Measurements from ENCODE around the gene CST9L.
"Not testable (repeated sequence)": the region's sequence is repeated elsewhere in the genome, so short reads cannot be mapped to it uniquely, and the experiment has no call there.

Gene CST9L

DNA sequence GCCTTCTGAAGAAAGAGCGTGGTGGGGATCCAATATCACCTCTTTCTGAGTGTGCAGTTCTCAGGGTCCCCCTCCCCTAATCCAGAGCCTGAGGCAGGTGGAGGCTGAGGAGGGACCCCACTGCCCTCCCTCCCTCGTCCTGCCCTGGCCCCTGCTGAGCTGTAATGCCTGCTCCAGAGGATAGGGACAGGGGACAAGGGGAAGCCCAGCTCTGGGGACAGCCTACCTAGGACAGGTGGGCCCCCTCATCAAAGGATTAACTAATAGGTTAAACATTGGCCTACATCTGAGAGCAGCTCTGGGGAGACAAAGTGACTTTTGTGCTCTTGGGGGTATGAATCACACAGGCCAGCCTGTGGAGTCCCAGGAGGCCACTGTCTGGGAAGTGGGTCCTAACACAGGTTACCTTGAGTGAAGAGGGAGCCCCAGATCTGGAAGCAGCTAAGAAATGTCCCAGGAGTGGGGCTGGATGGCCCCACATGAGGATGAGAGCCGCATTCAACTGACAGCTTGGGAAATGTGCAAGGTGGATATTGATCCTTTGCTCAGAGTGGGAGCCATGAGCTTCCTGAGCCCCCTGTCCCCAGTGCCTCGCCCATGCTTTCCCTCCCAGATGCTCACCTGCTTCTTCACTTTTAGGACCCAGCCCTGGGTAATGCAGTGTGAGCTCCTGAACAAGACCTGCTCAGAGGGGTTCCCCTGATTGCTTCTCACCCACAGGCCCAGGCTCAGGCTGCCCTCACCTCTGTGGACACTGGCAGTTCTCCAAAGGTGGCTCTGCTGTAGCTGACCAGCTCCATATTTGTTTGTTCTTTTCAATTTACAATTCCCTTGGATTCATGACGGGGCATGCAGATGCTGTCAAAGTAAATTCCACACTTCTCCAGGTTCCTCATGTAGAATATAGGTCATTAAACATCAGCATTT, 17.8 kb upstream of the CST9L start:
- no peak for DNase-seq

GRCh38 chr20:23585449-23585807, 17.1 kb upstream of the CST9L start:
- no peak for DNase-seq

DNA sequence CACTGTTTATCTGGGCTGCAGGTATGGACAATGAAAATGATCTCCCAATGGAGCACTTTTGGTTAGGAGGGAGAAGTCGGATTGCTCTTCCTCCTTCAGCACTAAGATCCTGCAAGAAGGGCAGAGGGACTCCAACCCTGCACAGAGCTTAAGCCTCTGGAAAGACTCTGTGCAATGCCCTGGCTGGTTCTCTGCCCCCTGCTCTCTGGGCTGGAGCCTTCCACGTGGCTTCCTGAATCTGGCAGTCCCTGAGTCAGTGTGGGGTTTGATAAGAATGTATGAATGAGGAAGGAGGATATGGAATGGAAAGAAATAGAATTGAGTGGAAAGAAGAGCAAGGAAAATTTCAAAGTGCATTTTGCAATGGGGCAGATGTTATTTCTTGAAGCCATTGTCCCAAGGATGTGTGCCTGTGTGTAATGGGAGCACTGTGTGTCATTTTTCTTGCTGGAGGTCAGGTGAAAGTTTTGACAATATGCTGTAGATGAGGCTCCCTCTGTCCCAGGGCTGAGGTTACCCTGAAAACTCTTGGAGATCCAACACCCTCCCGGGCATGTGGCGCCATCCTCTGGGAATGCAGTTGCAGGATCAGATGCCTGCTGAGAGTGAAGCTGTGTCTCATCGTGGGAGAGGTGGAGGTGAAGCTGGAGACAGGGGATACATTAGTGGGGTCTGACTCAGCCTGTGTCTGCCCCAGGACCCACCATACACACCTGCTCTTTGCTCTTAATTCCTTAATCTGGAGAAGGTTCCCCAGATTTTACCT, 16.3 kb upstream of the CST9L start:
- DNase-seq: no peak

DNA sequence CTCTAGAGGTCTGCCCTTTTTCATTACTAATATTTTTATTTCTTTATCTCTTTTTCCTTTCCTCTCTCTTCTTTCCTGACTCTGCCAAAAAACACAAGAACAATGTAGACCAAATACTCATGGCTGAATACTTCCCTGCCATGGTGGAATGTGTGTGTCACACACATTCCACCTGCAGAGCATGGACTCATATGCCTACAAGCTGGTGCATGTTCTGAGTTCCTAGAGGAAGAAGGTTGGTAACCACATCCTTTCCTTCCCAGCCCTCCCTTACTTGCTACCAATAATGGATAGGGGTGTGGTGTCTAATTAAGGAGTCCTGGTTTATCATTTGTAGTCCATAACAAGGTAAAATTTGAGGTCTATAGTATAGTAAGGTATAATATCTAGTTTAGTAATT, 15.2 kb upstream of the CST9L start:
- DNase-seq: no peak

- DNase-seq: no peak
Measured at GRCh38 chr20:23582293-23582692, 14.0 kb upstream of the CST9L start.

DNA sequence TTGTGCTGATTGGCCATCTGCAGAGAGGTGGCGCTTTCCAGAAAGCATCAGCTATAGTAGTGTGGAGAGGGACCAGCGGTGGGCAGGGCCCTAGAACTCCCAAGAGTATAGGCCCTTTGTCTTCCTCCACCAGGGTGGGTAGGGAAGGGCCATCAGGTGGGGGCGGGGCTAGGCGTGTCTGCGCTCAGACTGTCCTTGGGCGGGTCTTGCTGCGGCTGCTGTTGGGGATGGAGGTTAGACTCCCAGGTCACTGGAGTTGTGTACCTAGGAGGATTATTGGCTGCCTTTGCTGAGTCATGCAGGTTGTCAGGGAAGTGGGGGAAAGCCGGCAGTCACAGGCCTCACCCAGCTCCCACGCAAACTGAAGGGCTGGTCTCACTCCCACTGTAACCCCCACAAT, 13.5 kb upstream of the CST9L start:
- not testable (repeated sequence) for DNase-seq

GRCh38 chr20:23574977-23575376, 6.7 kb upstream of the CST9L start:
- no peak for DNase-seq

DNA sequence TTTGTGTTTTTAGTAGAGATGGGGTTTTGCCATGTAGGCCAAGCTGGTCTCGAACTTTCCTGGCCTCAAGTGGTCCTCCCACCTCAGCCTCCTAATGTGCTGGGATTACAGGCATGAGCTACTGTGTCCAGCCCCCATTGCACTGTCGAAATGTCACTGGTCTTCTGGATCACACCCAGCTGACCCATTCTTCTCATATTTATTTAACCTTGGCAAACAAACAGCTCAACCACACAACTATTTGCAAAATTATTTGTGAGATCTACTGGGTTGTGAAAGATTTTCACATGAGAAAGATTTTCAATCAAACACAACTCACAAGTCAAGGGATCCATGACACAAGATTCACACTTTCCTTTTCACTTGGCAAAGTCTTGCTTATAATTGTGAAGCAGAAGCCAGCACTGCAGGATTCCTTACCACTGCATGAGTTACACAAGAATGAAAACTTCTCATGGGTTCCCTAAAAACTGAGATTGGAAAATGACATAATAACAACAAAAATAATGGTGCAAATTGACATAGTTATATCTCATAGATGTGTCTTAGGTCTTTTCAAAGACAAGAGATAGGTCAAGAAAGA, 2.0 kb upstream of the CST9L start:
- no peak for DNase-seq

DNA sequence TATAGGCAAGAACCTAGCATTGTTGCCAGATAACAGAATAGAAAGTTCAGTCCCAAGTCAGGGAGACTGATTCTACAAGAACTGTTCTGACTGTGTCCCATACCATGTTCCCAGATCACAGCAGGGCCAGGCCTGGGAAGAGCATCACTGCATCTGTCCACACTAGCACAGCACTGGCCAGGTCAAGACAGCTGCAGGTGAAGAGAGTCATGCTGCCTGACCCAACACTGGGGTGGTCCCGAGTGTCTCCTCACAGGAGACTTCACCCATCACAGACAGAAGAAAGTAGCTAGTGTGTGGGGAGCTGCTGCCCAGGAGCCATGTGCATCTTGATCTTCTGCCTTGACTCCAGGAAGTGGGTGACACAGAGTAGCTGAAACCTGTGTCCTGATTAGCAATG, 1.3 kb upstream of the CST9L start:
- DNase-seq: no peak

DNA sequence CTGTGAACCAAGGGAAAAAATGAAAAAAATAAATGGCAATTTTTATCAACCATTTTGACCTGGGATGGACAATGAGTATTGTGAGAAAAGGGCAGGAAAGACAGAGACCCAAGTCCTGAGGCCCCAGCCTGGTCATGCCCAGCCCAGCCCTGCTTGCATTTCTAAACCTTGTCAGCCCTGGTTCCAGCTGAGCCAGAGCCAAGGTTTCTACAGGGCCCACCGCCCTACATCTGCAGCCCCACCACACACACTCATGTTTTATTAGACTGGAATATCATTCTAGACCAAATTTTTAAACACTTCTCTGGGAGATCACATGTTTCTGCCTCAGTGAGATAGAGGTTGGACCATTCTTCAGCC, 667 bp upstream of the CST9L start:
- no peak for DNase-seq

DNA sequence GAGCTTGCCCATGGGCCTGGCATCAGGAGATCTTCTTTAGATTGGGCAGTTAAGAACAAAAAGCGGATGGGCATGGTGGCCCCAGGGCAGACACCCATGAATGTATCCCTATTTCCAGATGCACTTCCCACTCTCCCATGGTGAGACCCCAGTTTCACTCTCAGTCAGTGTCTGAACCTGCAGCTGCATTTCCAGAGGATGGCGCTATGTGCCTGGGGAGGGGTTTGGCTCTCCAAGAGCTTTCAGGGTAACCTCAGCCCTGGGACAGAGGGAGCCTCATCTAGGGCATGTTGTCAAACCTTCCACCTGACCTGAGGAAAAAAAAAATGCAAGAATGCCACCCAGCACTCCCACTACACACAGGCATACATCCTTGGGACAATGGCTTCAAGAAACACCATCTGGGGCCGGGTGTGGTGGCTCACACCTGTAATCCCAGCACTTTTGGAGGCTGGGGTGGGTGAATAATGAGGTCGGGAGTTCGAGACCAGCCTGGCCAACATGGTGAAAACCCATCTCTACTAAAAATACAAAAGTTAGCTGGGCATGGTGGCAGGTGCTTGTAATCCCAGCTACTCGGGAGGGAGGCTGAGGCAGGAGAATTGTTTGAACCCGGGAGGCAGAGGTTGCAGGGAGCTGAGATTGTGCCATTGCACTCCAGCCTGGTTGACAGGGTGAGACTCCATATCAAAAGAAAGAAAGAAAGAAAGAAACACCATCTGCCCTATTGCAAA, 1.9 kb downstream of the CST9L start:
- no peak for DNase-seq

DNA sequence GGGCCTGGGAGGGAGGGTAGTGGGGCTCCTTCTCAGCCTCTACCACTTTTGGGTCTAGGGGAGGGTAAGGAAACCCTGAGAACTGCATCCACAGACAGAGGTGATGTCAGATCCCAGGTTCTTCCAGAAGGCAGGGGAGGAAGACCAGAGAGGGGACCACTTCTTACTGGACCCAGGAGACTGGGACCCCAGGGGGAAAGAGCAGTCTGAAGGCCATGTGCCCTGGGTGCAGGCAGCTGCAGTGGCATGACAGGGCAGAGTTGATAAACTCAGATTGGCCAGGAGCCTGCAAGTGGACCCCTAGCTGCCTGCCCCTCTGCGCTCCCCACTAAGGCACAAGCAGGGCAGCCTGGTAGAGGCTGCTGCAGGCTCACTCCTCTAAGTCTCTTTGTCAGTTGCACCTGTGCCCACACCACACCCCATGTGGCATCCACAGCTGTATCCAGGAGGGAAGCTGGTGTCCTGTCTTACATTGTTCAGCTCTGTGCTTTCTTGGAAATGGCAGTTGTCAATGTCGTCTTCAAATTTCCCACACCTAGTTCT, 2.7 kb downstream of the CST9L start:
- no peak for DNase-seq

DNA sequence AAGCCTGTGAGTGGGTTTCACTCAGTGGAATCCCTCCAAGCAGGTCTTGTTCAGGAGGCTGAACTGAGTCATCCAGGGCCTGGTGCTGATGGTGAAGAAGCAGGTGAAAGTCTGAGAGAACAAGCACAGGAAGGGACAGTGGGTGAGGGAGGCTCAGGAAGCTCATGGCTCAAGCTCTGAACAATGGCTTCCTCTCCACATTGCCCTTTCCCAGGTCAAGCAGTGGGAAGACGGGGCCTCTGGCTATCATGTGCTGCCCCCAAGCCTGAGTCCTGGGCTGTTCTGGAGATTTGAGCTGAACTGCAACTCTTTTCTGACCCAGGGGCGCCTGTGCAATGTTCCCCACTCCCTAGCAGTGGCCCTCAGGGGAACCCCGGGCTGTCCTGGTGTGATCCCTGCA, 3.4 kb downstream of the CST9L start:
- no peak for DNase-seq

DNA sequence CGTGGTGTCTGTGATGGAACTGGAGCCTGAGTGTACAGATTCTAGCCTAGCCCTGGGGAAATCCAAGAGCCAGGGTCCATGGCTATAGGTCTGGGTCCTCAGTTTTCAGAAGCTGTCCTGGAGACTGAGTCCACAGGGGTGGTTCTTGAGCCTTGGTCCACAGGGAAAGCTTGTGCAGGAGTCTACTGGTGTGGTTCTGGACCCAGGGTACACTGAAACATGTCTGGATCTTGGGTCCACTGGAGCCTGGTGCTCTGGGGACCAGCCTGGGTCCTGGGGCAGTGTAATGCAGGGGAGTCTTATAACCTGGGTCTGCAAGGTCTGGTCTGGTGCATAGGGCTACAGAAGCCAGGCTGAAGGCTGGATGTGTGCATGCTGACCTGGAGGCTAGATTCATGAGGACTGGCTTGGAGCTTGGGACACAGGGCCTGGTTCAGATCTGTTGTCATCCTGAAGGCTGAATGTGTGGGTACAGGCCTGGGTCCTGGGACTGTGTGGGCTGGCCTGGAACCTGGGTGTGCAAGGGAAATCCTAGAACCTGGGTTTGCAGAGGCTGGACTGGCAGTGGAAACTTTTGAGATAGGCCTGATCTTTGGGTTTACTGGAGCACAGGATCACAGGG, 5.5 kb downstream of the CST9L start:
- no peak for DNase-seq

GRCh38 chr20:23554401-23554800, 13.9 kb downstream of the CST9L start:
- DNase-seq: no peak

GRCh38 chr20:23551786-23552185, 16.5 kb downstream of the CST9L start:
- no peak for DNase-seq

DNA sequence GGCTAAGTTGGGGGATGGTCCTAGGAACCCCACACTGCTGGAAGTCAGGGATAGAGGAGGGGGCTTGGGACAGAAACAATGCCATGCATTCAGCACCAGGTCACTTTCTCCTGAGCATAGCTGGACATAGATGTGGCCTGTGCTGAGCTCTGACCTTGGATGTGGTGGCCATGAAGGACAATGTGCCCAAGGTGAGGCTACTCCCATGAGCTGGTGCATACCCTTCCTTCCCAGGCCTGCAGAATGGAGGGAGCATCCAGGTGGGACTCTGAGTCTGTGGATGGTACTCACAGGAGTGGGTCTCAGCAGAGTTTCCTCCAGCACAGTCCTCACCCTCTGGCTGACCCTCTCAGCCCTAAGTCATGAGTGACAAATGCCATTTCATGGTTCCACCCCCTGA, 16.9 kb downstream of the CST9L start:
- DNase-seq: no peak

- no peak for DNase-seq
Measured at GRCh38 chr20:23550227-23550626, 18.1 kb downstream of the CST9L start.

- no peak for DNase-seq
Measured at GRCh38 chr20:23548408-23548807, 19.9 kb downstream of the CST9L start.

DNA sequence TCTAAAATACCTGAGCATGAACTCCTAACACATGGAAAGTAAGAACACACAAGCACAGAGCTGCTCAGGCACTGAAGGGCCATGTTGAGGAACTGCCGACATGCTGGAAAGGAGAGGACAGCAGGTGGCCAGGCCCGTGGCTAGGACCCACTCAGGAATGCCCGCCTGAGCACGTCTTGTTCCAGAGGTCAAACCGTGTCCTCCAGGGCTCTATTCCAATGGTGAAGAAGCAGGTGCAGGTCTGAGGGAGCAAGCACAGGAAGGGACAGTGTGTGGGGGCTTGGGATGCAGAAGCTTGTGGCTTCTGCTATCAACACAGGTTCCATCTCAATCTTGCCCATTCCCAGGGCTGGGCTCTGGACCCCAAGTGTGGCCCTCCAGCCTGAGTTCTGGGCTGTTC, 20.7 kb downstream of the CST9L start:
- no peak for DNase-seq

GRCh38 chr20:23546435-23547144, 21.7 kb downstream of the CST9L start:
- no peak for DNase-seq

DNA sequence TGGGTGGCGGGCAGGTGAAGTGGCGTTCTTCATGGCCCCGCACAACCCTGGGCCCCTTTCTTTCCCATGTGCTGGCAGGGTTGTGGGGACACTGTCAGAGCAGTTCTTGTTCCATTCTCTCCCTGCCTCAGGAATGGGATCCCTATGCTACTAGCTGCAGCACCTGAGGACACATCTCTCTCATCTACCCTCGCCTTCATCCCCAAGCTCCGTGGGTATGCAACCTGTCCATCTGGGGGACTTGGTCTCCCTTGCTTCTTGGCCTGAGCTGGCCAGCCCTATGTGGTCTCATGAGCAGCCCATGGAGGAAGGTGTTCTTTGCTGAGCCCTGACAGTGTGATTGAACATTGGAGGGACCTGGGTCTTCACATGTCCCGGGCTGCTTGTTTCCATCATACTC, 24.2 kb downstream of the CST9L start:
- DNase-seq: no peak

Data from NCI-H2107 (cell line).